Hepatocyte (in vitro differentiated cells): ENCODE data around the gene NPAS3. TPM values are rescaled to one million over a fixed set of nuclear protein-coding genes. Genes with fewer than 3 reads are reported as not detected.

Source experiments
- DNase-seq: peaks from one replicate; pipeline ENCODE4 v3.0.0-alpha.2; 2016; ENCODE audit warnings: low spot score
- H2AFZ ChIP-seq: fragments of 200-600 bp; sonication (generic); 2 replicates; pipeline ENCODE4 v1.6.0; 2016; ENCODE audit warnings: antibody characterized with exemption, mild to moderate bottlenecking
- H3K27ac ChIP-seq: fragments of 200-600 bp; sonication (generic); 2 replicates; pipeline ENCODE4 v1.5.1; 2016; ENCODE audit warnings: mild to moderate bottlenecking
- H3K27me3 ChIP-seq: fragments of 200-600 bp; sonication (generic); 2 replicates; pipeline ENCODE4 v1.6.1; 2016
- H3K36me3 ChIP-seq: fragments of 200-600 bp; sonication (generic); replicated peaks from 2 replicates; pipeline ENCODE4 v1.5.1; 2016; ENCODE audit warnings: low read depth; ENCODE audit not compliant: insufficient read depth
- H3K4me1 ChIP-seq: fragments of 200-600 bp; sonication (generic); 2 replicates; pipeline ENCODE4 v1.5.1; 2016; ENCODE audit warnings: mild to moderate bottlenecking, moderate library complexity; ENCODE audit not compliant: insufficient read depth
- H3K4me2 ChIP-seq: fragments of 200-600 bp; sonication (generic); 2 replicates; pipeline ENCODE4 v1.6.0; 2016
- H3K4me3 ChIP-seq: fragments of 200-600 bp; sonication (generic); 2 replicates; pipeline ENCODE4 v1.5.1; 2016; ENCODE audit warnings: mild to moderate bottlenecking
- H3K79me2 ChIP-seq: fragments of 200-600 bp; sonication (generic); 2 replicates; pipeline ENCODE4 v1.6.0; 2017; ENCODE audit warnings: mild to moderate bottlenecking
- H3K9me2 ChIP-seq: fragments of 200-600 bp; sonication (generic); replicated peaks from 2 replicates; pipeline ENCODE4 v1.6.0; 2017; ENCODE audit warnings: mild to moderate bottlenecking; ENCODE audit not compliant: insufficient read depth
- H3K9me3 ChIP-seq: fragments of 200-600 bp; sonication (generic); 2 replicates; pipeline ENCODE4 v1.5.1; 2016; ENCODE audit warnings: low read depth, mild to moderate bottlenecking
- H4K20me1 ChIP-seq: fragments of 200-600 bp; sonication (generic); 2 replicates; pipeline ENCODE4 v1.6.0; 2016; ENCODE audit warnings: mild to moderate bottlenecking; ENCODE audit not compliant: insufficient read depth, poor library complexity, severe bottlenecking
- CTCF ChIP-seq: fragments of 200-600 bp; sonication (generic); IDR thresholded peaks from 2 replicates; pipeline ENCODE4 v1.5.1; 2016; ENCODE audit warnings: antibody characterized with exemption, mild to moderate bottlenecking; ENCODE audit not compliant: poor library complexity
- EZH2 ChIP-seq: fragments of 200-600 bp; sonication (generic); IDR thresholded peaks from 2 replicates; pipeline ENCODE4 v1.6.1; 2016; ENCODE audit warnings: antibody characterized with exemption, mild to moderate bottlenecking, borderline replicate concordance
- EZH2phosphoT487 ChIP-seq: fragments of 200-600 bp; sonication (generic); IDR thresholded peaks from one replicate; pipeline ENCODE4 v1.6.1; 2018; ENCODE audit warnings: antibody characterized with exemption, mild to moderate bottlenecking, low read depth, moderate library complexity; ENCODE audit not compliant: unreplicated experiment, severe bottlenecking
- WGBS: methylation state at CpG from one replicate; pipeline ENCODE4 v1.1.6; 2016; ENCODE audit warnings: low lambda C conversion rate; ENCODE audit errors: missing lambda C conversion rate; 5-methylcytosine and 5-hydroxymethylcytosine counted together
- polyA plus RNA-seq: library from polyadenylated mRNA; unstranded; fragments of >200 nt; fragmentation: Nextera tagmentation; extraction: Ambion mirVana; gene quantifications from 2 replicates; pipeline ENCODE4 v1.2.1, GENCODE V29; 2016
- total RNA-seq: library from RNA; depleted of rRNA; stranded (reverse); fragments of >200 nt; gene quantifications from 2 replicates; pipeline ENCODE4 v1.2.3, GENCODE V29; 2014

NPAS3 gene
- total and polyA plus RNA-seq, 2 experiments from 2014 or later = 0.11 to 1.1 TPM

DNA sequence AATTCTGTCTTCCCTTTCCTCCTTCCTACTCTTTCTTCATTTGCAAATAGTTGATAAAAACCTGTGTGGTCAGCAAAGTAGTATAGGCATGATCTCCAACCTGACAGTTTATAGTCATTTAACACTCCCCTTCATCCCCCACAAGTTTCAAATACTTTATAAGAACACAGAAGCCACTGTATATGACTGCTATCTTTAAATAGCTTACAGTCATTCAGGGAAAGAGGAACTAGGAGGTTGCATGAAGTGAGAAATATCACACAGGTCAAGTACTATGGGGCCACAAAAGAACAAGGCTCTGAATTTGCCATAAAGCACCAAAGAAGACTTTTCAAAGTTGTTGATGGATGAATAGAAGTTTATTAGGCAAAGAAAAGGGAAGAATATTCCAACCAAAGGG, 431.3 kb downstream of the NPAS3 start:
- Histone ChIP-seq H3K4me3 (no peak overlapping the region), H3K27ac (no peak overlapping the region), H3K27me3 (no peaks in the 10 kb centered on the region), H4K20me1 (no peaks in the 10 kb centered on the region), H3K9me3 (no peaks in the 10 kb centered on the region), H3K79me2 (no peaks in the 10 kb centered on the region), H3K4me1 (no peaks in the 10 kb centered on the region), H2AFZ (no peak overlapping the region), H3K4me2 (no peak overlapping the region), H3K9me2 (no peaks in the 10 kb centered on the region), H3K36me3 (no peaks in the 10 kb centered on the region)
- TF ChIP-seq EZH2phosphoT487 = no peak
- TF ChIP-seq CTCF = no peak
- TF ChIP-seq EZH2 = no peak
- no peak for DNase-seq

GRCh38 chr14:33370426-33370825, 431.7 kb downstream of the NPAS3 start:
- Histone ChIP-seq H3K27me3 (no peaks in the 10 kb centered on the region), H4K20me1 (no peaks in the 10 kb centered on the region), H3K4me1 (no peaks in the 10 kb centered on the region), H3K9me3 (no peaks in the 10 kb centered on the region), H2AFZ (no peak overlapping the region), H3K27ac (no peak overlapping the region), H3K9me2 (no peaks in the 10 kb centered on the region), H3K4me3 (no peak overlapping the region), H3K79me2 (no peaks in the 10 kb centered on the region), H3K4me2 (no peak overlapping the region), H3K36me3 (no peaks in the 10 kb centered on the region)
- DNase-seq = no peak
- WGBS = 78% methylated on average over 1 of the region's 1 CpG
- TF ChIP-seq CTCF (no peak), EZH2phosphoT487 (no peak), EZH2 (no peak)

DNA sequence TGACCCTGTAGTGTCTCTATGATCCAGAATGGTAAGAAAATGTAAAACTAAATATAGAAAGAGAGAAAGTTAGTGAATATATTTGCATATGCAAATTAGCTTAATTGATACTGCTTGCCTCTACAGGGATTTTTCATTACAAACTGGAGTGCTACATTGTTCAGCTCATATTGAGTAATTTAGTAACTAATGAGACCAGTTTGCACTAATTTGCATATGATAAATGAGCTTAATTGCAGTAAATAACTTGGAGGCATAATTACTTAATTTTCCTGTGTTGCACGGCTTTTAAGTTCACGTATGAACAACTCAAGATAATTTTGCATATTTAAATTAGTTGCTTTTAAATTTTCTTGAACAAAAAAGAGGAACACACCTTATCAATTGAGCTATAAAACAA, 436.5 kb downstream of the NPAS3 start:
- Histone ChIP-seq H3K4me2 (no peak overlapping the region), H4K20me1 (no peaks in the 10 kb centered on the region), H3K9me3 (no peaks in the 10 kb centered on the region), H3K27ac (no peak overlapping the region), H3K79me2 (no peaks in the 10 kb centered on the region), H3K36me3 (no peaks in the 10 kb centered on the region), H3K4me1 (no peaks in the 10 kb centered on the region), H3K9me2 (no peaks in the 10 kb centered on the region), H2AFZ (no peak overlapping the region), H3K4me3 (no peak overlapping the region), H3K27me3 (no peaks in the 10 kb centered on the region)
- DNase-seq = no peak
- 86% methylated on average over 2 of the region's 2 CpGs for WGBS
- TF ChIP-seq EZH2 (no peak), EZH2phosphoT487 (no peak), CTCF (no peak)

GRCh38 chr14:33375786-33376185, 437.1 kb downstream of the NPAS3 start:
- TF ChIP-seq CTCF = no peak
- no peak for TF ChIP-seq EZH2phosphoT487
- TF ChIP-seq EZH2 = no peak

More at GRCh38 chr14:33375786-33376185, 437.1 kb downstream of the NPAS3 start:
- DNase-seq = no peak
- Histone ChIP-seq H3K4me2 (no peak overlapping the region), H3K36me3 (no peaks in the 10 kb centered on the region), H3K9me2 (no peaks in the 10 kb centered on the region), H3K79me2 (no peaks in the 10 kb centered on the region), H3K27me3 (no peaks in the 10 kb centered on the region), H3K4me1 (no peaks in the 10 kb centered on the region), H4K20me1 (no peaks in the 10 kb centered on the region), H3K9me3 (no peaks in the 10 kb centered on the region), H3K27ac (no peak overlapping the region), H2AFZ (no peak overlapping the region), H3K4me3 (no peak overlapping the region)
- WGBS = 85% methylated on average over 4 of the region's 4 CpGs
